Fibroblast of skin of back (primary cell): ENCODE measurements around the gene MPPED1.

ENCODE experiments used
- DNase-seq: peaks from one replicate; pipeline ENCODE4 v3.0.0-alpha.2; 2013

Gene MPPED1

DNA sequence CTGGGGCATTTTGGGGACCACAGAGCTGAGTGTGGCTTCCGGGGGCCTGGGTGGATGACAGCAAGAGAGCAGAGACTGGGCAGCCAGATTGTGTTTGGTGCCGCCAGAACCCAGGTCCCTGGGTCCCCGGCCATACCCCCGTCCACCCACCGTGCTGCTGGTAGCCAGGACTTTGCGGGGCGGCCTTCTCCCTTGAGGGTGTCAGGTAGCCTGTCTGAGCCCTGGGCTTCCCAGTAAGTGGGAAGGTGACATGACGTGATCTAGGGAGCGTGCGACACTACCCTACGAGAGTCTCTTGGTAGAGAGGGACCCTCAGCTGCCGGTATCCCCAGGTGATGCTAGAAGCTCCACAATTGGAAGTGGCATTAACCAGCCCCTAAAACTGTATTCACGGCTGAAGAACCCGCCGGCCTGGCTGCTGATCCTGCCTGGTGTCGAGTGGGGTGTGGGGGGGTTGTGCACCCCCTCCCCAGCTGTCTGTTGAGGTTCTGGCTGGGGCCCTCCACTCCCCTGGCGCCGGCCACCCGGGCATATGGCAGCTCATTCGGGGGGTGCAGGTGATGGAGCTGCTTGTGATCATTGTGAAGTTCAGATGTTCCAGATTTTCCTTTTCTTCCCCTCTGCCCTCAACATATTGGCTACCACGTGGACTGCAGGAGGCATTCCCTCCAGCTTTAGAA, 66.9 kb downstream of the MPPED1 start:
- DNase-seq, result no peak

DNA sequence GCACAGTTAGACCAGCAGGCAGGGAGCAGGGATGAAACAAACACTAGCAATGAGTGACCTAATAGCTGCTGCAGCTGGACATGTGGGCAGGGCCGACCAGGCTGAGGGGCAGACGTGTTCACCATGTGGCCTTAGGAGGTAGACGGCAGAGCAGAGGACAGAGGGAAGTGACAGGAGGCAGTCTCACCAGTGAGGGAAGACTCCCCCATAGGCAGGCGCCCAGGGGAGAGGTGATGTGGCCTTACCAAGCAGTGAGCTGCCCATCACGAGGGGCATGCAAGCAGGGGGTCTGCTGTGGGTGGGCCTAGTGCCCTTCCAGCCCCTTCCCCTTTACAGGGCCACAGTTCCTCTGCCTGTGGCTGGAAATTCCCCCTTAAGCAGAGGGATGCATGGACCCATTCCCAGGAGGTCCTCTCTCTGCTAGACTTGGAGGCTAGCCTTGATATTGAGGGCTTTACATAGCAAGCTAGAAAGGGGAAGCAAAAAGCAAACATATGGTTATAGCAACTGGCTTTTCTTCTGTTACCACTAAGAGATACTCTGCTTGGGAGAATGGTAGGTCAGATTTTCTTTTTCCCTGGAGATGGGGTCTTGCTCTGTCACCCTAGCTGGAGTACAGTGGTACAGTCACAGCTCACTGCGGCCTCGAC, 67.6 kb downstream of the MPPED1 start:
- DNase-seq, result no peak

DNA sequence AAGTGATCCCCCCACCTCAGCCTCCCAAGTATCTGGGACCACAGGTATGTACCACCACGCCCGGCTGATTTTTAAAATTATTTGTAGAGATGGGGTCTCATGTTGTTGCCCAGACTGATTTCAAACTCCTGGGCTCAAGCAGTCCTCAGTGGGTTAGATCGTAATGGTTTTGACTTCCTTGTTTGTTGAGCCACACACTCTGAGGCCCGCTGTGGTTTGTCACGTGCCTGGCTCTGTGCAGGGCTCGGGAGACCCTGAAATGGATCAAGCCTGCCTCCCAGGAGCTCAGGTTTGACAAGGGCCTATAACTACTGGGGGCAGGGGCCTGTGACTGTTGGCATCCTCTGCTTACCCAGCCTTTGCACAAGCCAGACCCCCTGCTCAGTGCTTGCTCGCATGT, 68.1 kb downstream of the MPPED1 start:
- no peak for DNase-seq

DNA sequence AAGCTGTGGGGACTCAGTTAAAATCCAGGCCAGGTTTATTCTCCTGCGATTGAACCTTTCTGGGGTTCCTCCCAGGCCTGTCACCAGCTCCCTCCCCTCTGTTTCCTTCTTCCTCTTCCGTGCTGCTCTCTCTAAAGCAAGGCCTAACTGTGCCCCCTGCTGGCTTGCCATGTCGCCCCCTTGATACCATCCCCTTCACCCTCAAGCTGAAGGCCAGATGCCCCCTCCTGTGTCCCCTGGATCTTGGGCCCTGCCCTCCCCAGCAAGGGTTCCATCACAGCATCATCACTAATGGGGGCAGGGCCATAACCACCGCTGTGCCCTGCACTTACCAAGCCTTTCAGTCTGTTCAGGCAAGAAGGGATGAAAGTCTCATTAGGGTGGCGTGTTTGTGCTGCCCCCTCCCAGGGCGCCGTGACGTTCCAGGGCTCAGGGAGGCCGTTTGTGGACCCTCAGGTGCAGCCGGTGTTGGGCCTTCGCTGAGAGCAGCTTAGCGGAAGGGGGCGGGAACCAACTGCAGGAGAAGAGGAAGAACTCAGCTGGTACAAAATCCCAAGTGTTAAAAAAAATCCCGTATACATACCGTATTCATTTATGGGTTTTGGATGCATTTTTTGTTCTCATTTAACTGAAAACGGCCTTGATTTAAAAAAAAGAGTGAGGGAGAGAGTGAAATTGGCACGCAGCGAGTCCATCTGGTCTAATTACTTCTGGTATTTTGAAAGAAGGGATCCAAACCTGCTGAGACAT, 69.9 kb downstream of the MPPED1 start:
- DNase-seq, result no peak

DNA sequence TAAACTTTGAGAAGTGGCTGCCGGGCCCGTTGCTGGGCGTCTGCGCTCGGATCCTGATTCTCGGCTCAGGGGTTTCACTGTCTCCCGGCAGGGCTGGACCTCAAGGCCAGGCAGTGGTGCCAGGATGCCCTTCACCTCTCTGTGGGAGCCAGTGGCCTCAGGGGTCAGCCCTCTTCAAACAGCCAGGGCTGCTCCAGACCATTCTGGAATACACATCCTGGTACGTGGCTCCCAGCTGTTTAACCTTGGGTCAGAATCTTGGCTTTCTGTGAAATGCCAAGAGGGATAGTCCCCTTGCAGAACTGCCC, 70.5 kb downstream of the MPPED1 start:
- DNase-seq, result no peak

DNA sequence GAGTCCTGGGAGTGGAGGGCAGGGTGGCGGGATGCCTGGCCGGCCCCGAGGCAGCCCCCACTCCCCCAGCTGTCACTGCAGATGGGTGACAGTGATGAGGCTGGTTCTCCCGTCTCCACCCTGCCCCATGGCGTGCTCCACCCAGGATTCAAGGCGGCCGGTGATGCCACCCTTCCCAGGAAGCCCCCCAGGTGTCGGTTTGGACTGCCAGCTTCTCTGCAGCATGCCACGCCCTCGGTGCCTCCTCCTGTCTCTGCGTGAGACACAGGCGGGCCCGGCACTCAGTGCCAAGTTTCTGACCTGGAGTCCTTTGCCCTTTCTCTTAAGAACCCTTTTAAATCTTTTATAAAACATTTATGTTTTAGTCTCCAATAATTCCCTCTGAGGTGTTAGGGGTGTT, 71.5 kb downstream of the MPPED1 start:
- no peak for DNase-seq

DNA sequence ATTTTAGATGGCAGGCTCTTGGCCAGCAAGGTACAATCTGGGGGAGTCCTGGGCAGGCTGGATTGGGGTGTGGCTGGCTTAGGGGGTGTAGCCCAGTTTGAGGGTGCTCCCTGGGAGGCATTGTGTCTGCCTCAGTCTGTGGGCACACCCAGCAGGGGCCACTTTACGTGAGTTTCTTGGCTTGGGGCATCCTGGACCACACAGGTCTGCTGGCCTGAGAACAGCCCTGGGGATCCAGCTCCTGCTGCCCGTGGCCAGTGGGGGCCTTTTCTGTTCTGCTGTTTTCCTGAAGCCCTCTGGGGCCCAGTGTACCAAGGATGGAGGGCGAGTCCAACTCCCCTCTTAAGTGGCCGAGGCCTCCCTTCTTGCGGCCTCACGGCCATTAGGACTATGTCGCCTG, 71.9 kb downstream of the MPPED1 start:
- DNase-seq, result no peak

DNA sequence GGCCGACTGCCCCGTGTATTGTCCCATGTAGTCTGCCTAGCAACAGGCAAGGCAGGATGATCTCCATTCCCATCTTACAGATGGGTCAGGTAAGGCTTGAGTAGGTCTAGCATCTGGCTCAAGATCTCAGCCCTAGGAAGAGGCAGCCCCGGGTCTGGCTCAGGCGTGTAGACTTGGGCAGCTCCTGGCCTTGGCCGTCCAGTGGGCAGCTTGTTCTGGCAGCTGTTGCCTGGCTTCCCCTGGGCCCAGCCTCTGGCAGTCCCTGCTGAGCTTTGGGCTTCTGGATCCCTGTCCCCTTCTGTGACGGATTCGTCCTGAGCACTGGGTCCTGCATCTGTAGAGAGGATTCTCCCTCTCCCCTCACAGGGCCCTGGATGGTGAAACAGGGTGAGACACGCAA, 72.4 kb downstream of the MPPED1 start:
- DNase-seq, result no peak

DNA sequence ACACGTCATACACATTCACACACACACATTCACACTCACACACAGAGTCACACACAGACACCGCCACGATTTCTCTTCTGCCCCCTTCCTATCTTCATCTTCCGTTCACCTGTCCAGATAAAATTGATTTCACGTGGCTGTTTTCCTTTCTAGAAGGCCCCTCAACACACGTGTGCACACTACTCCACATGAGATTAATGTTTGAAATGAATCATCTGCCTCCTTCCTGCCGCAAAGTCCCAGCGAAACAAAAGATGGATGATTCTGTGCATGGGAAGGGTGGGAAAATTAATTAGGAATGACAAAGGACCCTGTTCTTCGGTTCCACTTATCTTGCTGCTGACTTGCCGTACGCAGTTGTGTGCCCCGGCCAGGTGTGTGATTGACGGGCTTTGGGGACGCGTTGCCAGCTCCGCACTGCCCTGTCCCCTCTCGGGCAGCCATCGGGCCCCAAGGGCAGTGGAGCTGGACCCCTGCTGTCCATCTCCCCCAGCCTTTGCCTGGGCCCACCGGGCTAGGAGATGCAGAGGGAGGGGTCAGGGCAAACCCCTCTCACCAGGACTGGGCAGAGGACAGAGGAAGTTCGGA, 73.8 kb downstream of the MPPED1 start:
- no peak for DNase-seq

DNA sequence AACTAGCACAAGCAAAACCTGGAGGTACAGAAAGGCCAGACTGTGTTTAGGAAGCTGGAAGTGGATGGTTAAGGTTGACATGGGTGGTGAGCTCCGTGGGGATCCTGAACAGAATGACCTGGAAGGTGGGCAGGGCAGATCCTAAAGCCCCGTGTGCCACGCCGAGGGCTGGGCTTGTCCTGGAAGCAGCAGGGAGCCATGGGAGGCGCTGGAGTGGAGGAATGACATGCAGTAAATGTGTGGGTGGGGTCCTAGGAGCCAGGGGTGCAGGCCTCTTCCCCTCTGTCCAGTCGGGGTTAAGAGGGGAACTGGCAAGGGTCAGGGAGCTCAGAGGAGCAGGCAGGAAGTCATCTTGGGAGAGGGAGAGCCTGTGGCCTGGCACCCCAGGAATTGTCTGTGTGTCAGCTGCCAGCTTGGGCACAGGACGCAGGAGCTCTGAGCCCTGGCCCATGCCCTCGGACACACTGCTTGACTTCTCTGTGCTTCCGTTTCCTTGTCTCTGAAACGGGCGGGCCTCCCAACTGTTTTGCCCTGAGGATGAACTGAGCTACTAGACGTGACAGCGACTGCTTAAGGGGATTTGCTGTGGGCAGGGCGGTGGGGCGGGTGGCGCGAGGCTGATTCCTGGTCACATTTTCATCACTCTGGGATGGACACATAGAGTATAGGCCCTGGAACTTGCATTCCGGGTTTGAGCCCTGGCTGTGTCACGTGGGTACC, 75.7 kb downstream of the MPPED1 start:
- no peak for DNase-seq

DNA sequence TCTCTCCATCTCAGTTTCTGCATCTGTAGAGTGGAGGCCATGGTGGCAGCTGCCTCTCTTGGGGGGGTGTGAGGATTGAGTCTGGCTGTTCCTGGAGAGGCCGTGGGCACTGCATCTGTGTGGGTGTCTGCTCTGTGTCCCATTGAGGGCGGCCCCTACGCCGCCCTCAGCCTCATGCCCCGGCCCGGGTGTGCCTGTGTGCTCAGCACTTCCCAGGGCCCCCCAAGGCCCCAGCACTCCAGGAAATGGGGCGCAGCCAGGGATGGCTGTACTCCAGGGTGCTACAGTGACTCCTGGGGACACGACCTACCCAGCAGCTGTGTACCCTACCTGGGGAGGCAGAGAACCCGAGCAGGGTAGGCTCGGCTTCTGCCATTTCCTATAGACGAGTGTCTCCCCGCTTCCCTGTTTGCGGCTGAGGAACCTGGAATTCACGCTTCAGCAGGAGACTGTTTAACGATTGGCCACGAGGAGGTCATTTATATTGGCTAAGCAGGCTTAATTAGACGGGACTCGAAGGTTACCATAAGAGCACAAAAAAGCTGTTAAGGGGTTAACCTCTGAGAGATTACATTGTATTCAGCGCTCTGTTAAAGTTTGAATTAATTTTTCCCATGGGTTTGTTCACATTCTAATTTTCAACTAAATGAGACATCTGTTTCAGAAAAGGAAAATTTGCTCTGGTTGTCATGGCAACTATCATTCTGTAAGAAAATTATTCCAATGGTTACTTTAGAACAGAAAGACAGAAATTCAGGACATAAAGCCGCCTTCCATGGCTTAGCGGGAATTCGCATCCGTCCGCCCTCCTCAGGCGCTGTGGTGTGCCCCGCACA, 76.4 kb downstream of the MPPED1 start:
- DNase-seq, result no peak

DNA sequence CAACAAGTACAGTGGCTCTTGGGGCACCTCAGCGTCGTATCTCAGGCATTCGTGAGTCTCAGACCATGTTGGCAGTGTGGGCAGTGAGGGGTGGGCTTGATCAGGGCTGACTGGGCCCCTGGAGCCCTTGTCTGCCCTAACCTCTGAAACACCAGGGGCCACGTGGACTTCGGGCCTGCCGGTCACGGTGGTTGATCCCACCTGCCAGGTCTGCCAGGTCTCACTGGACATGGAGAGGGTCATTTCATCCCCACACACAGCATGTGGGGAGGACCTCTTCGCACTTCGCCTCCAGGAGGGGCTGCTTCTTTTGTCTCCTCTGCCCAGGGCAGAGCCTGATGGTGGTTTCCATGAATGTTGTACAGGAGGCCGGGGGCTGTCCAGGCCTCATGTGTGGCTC, 77.1 kb downstream of the MPPED1 start:
- no peak for DNase-seq

DNA sequence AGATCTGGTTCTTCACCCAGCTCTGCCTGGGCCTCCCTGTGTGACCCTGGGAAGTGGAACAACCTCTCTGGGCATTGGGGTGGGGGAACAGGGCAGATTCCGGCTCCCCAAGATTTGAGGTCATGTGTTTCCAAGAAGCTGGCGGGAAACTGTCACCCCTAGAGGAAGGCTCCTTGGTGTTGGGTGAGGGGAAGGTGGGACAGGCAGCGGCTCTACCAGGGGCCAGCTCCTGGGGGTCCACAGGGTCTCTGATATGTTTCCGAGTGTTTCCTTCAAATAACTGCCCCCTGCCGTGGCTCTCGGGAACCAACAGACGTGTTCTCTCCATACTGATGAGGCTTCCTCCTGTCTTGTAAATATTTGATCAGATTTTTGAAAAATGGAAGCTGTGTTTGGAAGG, 78.5 kb downstream of the MPPED1 start:
- DNase-seq, result no peak

DNA sequence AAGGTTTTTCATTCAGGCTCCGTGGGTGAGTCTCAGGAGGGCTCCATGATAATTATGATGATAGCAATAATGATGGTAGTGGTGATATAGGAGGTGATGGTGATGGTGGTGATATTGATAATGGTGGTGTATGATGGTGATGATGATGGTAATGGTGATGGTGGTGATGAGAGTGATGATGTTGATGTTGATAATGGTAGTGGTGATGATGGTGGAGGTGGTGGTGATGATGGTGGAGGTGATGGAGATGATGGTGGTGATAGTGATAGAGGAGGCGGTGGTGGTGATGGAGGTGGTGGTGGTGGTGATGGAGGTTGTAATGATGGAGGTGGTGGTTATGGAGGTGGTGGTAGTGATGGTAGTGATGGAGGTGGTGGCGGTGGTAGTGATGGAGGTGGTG, 79.4 kb downstream of the MPPED1 start:
- no peak for DNase-seq

DNA sequence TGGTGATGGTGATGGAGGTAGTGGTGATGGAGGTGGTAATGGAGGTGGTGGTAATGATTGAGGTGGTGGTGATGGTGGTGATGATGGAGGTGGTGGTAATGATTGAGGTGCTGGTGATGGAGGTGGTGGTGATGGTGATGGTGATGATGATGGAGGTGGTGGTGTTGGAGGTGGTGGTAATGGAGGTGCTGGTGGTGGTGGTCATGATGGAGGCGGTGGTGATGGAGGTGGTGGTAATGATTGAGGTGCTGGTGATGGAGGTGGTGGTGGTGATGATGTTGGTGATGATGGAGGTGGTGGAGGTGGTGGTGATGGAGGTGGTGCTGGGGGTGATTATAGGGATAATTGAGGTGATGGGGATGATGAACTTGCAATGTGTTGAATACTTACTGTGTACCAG, 79.9 kb downstream of the MPPED1 start:
- no peak for DNase-seq

DNA sequence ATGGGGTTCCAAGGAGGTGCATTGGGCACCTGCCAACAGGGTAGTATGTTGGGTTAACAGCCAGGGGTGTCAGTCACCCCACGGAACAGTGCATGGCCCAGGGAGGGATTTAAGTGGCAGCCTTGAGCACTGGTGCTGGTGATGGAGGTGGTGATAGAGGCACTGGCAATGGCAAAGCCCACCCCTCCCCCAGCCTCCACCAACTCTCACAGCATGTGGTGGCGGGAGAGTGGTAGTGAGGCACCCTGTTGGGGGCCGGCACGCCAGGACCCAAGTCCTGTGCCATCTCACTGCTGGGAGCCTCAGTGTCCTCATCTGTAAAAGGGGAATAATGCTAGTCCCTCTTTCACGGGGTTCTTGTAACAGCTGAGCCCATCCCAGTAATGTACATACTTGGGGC, 81.5 kb downstream of the MPPED1 start:
- DNase-seq, result no peak

DNA sequence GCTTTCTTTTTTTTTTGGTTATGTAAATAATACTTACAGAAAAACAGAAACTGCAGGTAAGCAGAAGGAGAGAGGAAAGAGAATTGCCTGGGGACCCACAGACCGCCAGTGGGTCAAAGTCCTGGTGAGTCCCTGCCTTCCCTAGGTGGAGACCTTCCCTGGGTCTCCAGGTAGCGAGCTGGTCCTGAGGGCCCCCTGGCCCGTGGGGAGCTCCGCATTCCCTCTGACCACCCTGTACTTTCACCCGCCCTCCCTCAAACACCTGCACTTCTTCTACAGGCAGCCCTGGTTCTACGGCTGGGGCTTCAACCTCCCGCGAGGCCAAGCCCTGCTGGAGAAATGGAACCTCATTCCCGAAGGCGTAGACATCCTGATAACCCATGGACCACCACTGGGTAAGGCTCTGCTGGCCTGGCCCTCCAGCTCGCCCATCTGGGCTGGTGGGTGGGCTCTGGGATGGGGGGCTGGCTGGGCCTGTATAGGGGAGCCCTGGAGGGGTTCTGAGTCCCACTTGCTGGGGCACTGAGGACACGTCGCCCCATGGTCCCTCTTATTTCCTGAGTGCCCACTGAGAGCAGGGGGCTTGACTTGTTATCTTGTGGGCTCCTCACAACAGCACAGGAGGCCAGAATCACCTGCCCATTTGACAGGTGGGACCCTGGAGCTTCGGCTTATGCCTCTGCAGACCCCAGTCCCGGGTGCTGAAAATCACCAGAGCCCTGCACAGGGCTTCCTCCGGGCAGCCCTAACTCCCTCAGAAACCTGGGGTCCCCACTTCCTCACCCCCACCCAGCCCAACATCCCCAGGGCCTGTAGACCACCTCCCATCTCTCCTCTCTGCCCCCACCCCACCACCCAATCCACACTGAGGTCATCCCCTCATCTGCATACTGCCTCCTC, 86.4 kb downstream of the MPPED1 start:
- DNase-seq, result no peak

DNA sequence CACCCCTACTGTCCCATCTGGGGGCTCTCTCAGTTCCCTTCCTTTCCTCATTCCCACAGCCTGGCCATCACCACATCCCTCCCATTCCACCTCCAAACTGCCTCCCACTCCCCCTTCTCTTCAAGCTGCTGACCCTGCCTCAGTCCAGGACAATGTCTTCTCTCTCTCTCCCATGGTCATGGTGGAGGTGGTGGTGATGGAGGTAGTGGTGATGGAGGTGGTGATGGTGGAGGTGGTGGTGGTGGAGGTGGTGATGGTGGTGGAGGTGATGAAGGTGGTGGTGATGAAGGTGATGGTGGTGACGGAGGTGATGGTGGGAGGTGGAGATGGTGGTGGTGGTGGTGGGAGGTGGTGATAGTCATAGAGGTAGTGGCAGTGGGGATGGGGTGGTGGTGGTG, 87.0 kb downstream of the MPPED1 start:
- DNase-seq, result no peak

DNA sequence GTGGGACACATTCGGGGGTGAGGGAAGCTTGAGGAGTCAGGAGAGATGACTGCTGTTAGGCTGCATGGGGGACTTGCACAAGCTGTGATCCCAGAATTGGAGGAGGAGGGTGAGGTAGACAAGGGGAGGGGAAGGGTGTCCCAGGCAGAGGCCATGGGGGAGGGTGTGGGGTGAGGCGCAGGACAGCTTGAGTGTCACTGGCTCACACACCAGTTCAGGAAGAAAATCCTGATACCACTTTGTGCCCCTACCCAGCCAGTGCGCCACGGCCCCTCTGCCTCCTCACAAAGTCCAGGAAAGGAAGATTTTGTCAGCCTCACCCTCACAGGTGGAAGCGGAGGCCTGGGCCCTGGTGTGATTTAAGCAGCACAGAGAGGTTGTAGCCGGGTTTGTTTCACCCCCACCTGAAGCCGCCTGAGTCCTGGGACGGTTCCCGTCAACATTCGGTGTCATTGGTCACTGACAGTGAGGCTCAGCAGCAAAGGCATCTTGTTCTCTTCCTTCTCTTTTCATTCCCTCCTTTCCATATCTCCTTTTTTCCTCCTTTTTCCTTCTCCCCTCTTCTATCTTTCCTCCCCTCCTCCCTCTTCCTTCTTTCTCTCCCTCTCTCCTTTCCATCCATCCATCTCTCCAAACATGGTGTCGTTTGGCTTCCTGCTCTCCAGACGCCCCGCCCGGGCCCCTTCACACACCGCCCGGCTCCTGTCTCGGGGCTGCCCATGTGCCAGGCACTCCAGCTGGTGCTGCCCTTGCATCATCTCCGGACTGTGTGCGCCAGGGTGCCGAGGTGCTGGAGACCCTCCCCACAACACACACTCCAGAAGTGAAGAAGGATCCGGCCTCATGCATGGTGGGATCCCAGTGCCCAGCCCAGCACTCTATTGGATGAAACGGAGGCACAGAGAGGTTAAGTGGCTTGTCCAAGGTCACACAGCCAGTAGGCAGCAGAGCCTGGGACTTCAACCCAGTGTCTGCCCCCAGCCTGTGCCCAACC, 89.3 kb downstream of the MPPED1 start:
- DNase-seq, result no peak

DNA sequence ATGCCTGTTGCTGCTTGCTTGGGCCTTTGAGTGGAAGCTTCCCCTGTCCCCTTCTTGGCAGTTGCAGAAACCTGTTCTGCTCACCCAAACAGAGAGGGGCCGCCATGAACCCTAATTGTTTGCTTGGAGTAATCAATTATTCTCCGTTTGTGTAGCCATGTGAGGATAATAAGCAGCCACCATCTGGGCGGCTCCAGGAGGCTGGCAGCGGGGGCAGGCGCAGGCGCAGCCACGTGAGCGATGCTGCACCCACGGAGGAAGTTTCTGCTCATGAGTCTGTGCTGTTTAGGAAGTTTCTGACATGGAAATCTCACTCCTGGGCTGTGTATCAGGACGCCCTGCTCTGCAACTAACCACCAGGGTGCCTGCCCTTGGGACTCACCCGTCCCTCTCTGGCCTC, 90.1 kb downstream of the MPPED1 start:
- DNase-seq, result no peak
